NCI-H2081 (cell line): Measurements from ENCODE around the gene ANKRD27.
"Not testable (repeated sequence)": the region's sequence is repeated elsewhere in the genome, so short reads cannot be mapped to it uniquely, and the experiment has no call there.

Experiments used
- DNase-seq, 2 experiments: peaks; one replicate each; lab custom pipeline; 2025; lab: John Stamatoyannopoulos, UW

The ANKRD27 gene

GRCh38 chr19:32674931-32675719, at the start of gene ANKRD27:
ANKRD27 (minus strand) TSS chr19:32675180; CDS start chr19:32659015, 16,165 bp downstream.
- DNase-seq = peak; percentile 98

GRCh38 chr19:32720936-32721250, 45.9 kb upstream of the ANKRD27 start:
- DNase-seq = no peak

GRCh38 chr19:32720216-32720935, 45.4 kb upstream of the ANKRD27 start:
- DNase-seq = no peak

GRCh38 chr19:32719611-32720059, 44.7 kb upstream of the ANKRD27 start, which contains the start of gene TDRD12:
TDRD12 (plus strand) TSS chr19:32719767; CDS start chr19:32720073, 306 bp downstream.
- DNase-seq = no peak

- no peak for DNase-seq
Observed at GRCh38 chr19:32718286-32718685, 43.3 kb upstream of the ANKRD27 start.

- no peak for DNase-seq
Observed at GRCh38 chr19:32717496-32717895, 42.5 kb upstream of the ANKRD27 start.

GRCh38 chr19:32716203-32716602, 41.2 kb upstream of the ANKRD27 start:
- not testable (repeated sequence) for DNase-seq

GRCh38 chr19:32711747-32712146, 36.8 kb upstream of the ANKRD27 start:
- DNase-seq = no peak

- no peak for DNase-seq
Observed at GRCh38 chr19:32709032-32709431, 34.1 kb upstream of the ANKRD27 start.

- no peak for DNase-seq
Observed at GRCh38 chr19:32708457-32708856, 33.5 kb upstream of the ANKRD27 start.

GRCh38 chr19:32704006-32704405, 29.0 kb upstream of the ANKRD27 start:
- not testable (repeated sequence) for DNase-seq

GRCh38 chr19:32702010-32702409, 27.0 kb upstream of the ANKRD27 start:
- DNase-seq = peak in 1 of 2 experiments; percentile 40

GRCh38 chr19:32700129-32700528, 25.1 kb upstream of the ANKRD27 start:
- DNase-seq = not testable (repeated sequence)

GRCh38 chr19:32696771-32697170, 21.8 kb upstream of the ANKRD27 start:
- not testable (repeated sequence) for DNase-seq

- DNase-seq = not testable (repeated sequence)
Observed at GRCh38 chr19:32695506-32695905, 20.5 kb upstream of the ANKRD27 start.

- DNase-seq = not testable (repeated sequence)
Observed at GRCh38 chr19:32694851-32695250, 19.9 kb upstream of the ANKRD27 start.

GRCh38 chr19:32694316-32694715, 19.3 kb upstream of the ANKRD27 start:
- not testable (repeated sequence) for DNase-seq

GRCh38 chr19:32693151-32694108, 18.4 kb upstream of the ANKRD27 start:
- peak in 1 of 2 experiments; percentile 17 for DNase-seq

- no peak for DNase-seq
Observed at GRCh38 chr19:32692727-32693061, 17.7 kb upstream of the ANKRD27 start.

- DNase-seq = peak; percentile 27 to 47
Observed at GRCh38 chr19:32691952-32692726, 17.2 kb upstream of the ANKRD27 start.

- peak; percentile 84 to 93 for DNase-seq
Observed at GRCh38 chr19:32691291-32691951, 16.4 kb upstream of the ANKRD27 start, which contains the start of gene NUDT19. NUDT19 (plus strand) TSS chr19:32691821; CDS start chr19:32691961, 140 bp downstream.
